GM10266 (cell line): ENCODE measurements around the gene RPS6KB1.

ENCODE experiments used
- DNase-seq: peaks from one replicate; pipeline ENCODE4 v3.0.0; 2012; ENCODE audit errors: extremely low spot score
- TF ChIP-seq, protein P1 (sequence below): IDR thresholded peaks from 2 replicates; pipeline ENCODE4 v1.5.1; 2012; ENCODE audit warnings: mild to moderate bottlenecking, low read depth; ENCODE audit not compliant: control insufficient read depth, insufficient read depth; ENCODE audit errors: missing control alignments

RPS6KB1 gene

DNA sequence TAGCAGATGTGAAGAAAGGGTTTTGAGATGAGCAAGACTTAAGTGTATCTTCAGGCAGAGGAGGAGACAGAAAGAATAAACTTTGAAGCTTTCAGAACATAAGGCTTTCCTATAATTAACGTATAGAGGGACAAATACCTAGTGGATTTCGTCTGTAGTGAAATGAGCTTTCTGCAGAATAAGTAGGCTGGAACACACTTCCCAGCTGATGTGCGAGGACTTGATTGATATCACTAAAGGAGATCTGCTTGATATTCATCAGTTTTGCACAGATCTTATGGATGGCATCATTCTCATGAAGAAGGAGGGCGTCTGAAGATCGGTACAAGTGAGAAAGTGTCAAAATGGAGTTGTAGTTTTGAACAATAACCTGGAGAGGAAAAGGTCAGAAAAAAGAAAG, 15.0 kb upstream of the RPS6KB1 start:
- TF ChIP-seq, protein P1, sequence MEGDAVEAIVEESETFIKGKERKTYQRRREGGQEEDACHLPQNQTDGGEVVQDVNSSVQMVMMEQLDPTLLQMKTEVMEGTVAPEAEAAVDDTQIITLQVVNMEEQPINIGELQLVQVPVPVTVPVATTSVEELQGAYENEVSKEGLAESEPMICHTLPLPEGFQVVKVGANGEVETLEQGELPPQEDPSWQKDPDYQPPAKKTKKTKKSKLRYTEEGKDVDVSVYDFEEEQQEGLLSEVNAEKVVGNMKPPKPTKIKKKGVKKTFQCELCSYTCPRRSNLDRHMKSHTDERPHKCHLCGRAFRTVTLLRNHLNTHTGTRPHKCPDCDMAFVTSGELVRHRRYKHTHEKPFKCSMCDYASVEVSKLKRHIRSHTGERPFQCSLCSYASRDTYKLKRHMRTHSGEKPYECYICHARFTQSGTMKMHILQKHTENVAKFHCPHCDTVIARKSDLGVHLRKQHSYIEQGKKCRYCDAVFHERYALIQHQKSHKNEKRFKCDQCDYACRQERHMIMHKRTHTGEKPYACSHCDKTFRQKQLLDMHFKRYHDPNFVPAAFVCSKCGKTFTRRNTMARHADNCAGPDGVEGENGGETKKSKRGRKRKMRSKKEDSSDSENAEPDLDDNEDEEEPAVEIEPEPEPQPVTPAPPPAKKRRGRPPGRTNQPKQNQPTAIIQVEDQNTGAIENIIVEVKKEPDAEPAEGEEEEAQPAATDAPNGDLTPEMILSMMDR: no peak
- DNase-seq: no peak

GRCh38 chr17:59878624-59879023, 14.3 kb upstream of the RPS6KB1 start:
- no peak for DNase-seq
- TF ChIP-seq, protein P1: no peak

GRCh38 chr17:59884861-59885260, 8.1 kb upstream of the RPS6KB1 start:
- TF ChIP-seq, protein P1: no peak
- DNase-seq: no peak

DNA sequence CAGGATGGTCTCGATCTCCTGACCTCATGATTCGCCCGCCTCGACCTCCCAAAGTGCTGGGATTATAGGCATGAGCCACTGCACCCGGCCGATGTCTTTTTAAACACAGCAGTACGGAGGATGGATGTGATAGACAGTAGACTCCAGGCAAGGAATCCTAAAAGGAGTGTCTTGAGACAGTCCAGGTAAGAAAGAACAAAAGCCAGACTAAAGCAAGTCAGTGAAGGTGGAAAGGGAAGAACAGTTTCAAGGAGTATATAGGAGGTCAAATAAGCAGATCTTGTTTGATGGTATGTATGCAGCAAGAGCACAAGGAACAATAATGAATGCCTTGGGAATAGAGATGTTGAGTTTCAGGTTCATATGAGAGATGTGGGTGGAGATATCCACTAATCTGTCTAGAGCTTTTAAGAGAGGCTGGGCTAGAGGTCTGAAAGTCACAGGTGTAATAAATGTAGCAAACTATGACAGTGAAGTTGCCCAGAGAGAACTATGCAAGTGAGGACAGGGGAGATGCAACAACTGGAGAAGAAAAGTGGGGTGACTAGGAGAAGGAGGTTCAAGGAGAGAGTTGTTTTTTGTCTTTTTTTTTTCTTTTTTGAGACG, 4.7 kb upstream of the RPS6KB1 start:
- TF ChIP-seq, protein P1: no peak

GRCh38 chr17:59890720-59891119, 2.2 kb upstream of the RPS6KB1 start:
- DNase-seq: no peak
- TF ChIP-seq, protein P1: no peak

More for the DNA sequence above, 4.7 kb upstream of the RPS6KB1 start:
- no peak for DNase-seq

GRCh38 chr17:59892251-59892923, 534 bp upstream of the RPS6KB1 start:
- DNase-seq: no peak
- TF ChIP-seq, protein P1: no peak

DNA sequence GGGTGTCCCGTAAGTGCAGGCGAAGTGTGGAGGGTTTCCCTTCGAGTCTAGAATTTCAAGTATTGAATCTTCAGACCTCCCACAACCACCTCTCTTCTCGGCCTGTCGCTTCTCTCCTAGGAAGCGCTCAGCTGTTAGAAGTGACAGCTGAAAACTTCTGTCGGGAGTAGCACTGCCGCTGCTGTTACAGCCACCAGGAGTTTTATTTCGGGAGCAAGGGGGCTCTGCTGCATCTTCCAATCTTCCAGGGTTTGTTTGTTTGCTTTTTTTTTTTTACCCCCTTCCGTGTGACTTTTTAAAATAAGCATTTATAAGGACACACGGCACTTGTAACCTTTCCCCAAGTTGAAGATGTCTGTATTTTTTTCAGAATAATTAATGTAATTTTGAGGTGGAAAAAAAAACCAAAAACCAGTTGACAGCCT, 767 bp downstream of the RPS6KB1 start:
- DNase-seq: no peak

More for the DNA sequence above, 767 bp downstream of the RPS6KB1 start:
- TF ChIP-seq, protein P1: no peak
